GM12872 (cell line): ENCODE data around the gene THOC2.

Source experiments
- CTCF ChIP-seq: IDR thresholded peaks from 3 replicates; pipeline ENCODE4 v1.5.1; 2011; ENCODE audit warnings: low read depth, mild to moderate bottlenecking, low read length, moderate library complexity; ENCODE audit not compliant: insufficient read depth

Gene THOC2

GRCh38 chrX:123581586-123581985 lies 151.3 kb downstream of the THOC2 start:
- TF ChIP-seq CTCF = no peak

- TF ChIP-seq CTCF = no peak
These were observed 152.1 kb downstream of the THOC2 start for GRCh38 chrX:123580792-123581191.

GRCh38 chrX:123570011-123570590 lies 162.8 kb downstream of the THOC2 start:
- TF ChIP-seq CTCF = no peak

GRCh38 chrX:123563167-123563566 lies 169.7 kb downstream of the THOC2 start:
- TF ChIP-seq CTCF = no peak

DNA sequence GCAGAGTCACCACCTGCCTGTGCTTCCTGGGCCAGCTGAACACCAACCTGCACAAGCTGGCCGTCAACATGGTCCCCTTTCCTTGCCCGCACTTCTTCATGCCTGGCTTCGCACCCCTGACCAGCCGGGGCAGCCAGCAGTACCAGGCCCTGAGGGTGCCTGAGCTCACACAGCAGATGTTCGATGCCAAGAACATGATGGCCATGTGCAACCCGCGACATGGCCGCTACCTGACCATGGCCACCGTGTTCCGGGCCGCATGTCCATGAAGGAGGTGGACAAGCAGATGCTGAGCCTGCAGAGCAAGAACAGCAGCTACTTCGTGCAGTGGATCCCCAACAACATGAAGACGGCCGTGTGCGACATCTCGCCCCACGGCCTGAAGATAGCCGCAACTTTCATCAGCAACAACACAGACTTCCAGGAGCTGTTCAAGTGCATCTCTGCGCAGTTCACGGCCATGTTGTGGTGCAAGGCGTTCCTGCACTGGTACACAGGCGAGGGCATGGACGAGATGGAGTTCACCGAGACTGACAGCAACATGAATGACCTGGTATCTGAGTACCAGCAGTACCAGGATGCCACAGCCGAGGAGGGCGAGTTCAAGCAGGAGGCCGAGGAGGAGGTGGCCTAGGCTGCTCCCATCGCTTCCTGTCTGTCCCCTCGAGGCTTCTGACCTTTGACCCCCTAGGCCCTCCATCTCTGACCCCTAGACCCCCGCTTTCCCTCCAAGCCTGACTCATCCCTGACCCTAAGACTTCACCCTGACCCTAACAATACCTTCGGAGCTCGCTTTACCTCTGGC lies 170.3 kb downstream of the THOC2 start:
- TF ChIP-seq CTCF = no peak

DNA sequence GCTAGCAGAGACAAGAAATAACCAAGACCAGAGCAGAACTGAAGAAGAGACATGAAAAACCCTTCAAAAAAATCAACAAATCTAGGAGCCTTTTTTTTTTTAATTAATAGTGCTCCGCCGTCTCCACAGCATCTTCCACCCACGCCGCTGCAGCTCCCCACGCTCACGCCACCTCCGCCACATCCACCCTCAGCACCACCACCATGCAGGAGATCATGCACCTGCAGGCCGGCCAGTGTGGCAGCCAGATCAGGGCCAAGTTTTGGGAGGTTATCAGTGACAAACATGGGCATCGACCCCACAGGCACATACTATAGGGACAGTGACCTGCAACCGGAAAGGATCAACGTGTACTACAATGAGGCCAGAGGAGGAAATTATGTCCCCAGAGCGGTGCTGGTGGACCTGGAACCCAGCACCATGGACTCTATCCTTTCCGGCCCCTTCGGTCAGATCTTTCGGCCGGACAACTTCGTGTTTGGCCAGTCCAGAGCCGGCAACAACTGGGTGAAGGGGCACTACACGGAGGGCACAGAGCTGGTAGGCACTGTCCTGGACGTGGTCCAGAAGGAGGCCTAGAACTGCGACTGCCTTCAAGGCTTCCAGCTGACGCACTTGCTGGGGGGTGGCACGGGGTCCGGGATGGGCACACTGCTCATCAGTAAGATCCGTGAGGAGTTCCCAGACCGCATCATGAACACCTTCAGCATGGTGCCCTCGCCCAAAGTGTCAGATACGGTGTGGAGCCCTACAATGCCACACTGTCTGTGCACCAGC lies 171.2 kb downstream of the THOC2 start:
- no peak for TF ChIP-seq CTCF

- no peak for TF ChIP-seq CTCF
These were observed 182.0 kb downstream of the THOC2 start for GRCh38 chrX:123550829-123551228.
